ENCODE results near the gene ANKRD33B.
A peak's percentile ranks its signal among the peaks of the same experiment; 100 is the strongest.
"Not testable (repeated sequence)": the region's sequence is repeated elsewhere in the genome, so short reads cannot be mapped to it uniquely, and the experiment has no call there.

ANKRD33B gene

DNA sequence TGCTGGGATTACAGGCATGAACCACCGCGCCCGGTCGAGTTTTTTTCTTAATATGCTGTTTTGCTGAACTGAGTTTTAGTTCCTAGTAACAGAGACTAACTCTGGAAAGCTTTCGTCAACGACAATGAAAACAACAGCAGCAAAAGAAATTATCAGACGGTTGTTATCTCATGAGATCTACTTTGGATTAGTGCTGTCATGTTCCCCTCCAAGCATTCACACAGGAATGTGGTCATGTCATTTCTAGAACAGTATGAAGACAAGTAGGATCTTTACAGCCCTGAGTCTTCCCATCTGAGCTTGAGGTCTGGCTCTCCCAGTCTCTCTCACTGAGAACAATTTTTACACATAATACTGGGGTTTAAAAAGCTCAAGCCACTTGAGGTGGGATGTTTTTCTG, 4.0 kb upstream of the ANKRD33B start:
- no peak for DNase-seq

DNA sequence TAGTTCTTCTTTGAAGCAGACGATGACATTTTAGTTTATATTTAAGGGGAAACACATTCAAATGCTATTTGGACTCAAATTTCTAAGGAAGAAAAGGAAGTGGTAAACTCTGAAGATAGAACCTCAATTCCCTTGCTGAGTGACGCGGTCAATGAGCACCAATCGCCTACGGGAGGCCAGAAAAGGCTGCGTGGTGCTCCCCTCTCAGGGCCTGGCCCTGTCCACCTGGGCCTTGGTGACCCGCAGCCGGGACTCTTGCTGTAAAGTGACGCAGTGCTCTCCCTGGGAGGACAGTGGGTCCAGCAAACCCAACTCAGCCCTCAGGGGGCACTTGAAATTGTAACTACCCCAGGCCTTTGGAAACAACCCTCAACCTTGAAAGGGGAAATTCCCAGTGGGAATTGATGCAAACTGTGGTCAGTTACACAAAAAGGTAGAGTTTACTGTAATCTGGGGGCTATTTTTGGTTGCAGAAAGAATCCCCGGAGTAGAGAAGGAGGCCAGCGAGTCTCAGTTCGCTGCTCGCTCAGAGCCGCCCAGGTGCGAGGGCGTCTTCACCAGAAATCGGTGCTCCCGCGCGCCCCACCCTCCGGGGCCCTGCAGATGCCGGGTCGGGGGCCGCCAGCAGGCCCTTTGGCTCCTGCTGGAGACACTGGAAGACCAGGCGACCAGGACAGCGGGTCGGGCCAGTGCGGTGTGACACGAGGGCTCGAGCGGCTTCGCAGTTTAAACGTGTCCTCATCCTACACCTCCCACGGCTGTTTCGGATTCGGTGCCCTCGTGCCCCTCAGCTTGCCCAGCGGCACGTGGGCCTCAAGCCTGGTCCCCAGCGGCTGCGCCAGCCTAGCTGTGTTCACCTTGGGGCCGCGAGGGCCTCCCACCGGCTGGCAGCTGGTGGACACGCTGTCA, 1.4 kb upstream of the ANKRD33B start:
- DNase-seq, result no peak

DNA sequence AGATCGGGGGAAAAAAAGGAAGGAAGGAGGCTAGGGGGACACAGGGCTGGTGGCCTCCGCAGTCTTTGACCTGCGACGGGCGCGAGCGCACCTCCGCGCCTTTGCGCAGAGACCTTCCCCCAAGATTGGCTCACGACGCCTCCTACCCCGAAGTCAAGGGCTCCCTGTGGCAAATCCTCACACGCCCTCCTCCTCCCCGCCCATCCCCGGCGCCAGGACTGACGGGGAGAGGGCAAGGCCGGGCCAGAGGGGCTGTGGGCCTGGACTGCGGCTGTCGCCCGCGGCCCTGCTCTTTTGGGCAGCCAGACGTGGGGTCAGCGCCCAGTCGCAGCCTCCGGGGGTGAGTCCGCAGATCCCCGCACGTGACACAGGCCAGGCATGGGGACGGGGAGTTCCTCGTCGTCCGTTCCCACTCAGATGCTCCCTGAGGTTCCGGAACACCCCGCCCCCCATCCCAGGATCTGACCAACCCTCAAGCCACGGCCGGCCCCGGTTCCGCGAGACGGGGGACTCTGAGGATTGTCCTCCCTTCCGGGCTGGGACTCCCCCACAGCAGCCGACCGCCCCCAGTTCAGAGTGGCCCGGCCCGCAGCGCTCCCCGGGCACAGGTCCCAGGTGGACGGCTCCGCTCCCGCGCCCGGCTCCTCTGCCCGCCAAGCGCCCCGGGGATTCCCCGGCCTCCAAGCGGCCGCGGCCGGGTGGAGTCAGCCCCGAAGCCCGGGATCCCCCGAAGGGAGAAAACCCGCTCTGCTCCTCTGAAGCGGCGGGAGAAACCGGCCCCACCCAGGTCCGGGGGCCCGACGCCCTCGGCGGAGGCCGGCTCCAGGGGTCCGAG, 543 bp upstream of the ANKRD33B start:
- peak; percentile 39 to 48 for DNase-seq

DNA sequence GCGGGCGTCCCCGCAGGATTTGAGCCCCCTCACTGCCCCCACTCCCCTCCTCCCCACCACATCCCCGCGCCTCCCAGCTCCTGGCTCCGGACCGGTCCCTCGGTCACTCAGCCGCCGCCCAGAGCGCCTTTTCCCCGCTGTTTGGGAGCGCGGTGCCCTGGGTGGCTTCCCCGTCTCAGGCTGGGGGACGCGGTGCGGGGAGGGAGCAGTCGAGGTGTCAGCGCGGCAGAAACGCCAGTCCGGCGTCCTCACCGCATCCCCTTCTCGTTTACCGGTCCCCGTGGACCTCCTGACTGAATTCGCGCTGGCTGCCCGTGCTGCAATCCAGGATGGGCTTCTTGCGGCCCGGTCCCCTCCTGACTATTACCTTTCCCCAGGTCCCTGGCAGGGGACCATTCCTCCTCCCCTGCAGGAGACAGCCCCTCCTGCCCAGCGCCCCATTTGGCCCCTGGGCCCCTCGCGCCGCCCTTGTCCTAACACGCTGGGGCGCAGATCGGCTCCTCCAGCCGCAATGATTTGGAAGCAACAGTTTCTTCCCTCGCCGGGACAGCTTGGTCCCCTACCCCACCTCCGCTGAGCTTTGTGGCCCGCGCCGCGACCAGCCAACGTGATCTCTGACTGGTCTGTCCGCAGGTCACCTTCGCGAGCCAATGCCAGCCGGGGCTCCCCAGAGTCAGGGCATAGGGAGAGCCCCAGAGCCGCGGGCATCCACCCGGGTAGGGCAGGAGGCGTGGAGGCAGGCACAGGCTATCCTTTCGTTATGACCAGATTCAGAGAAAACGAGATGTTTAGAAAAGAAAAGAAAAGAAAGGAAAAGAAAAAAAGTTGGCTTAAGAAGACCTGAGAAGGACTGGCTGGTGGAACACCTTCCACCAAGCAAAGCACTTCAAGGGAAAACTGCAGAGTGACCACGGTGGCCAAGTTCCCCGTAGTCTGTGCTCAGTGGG, 1.2 kb downstream of the ANKRD33B start:
- DNase-seq, result peak in 1 of 2 donors; percentile 3

DNA sequence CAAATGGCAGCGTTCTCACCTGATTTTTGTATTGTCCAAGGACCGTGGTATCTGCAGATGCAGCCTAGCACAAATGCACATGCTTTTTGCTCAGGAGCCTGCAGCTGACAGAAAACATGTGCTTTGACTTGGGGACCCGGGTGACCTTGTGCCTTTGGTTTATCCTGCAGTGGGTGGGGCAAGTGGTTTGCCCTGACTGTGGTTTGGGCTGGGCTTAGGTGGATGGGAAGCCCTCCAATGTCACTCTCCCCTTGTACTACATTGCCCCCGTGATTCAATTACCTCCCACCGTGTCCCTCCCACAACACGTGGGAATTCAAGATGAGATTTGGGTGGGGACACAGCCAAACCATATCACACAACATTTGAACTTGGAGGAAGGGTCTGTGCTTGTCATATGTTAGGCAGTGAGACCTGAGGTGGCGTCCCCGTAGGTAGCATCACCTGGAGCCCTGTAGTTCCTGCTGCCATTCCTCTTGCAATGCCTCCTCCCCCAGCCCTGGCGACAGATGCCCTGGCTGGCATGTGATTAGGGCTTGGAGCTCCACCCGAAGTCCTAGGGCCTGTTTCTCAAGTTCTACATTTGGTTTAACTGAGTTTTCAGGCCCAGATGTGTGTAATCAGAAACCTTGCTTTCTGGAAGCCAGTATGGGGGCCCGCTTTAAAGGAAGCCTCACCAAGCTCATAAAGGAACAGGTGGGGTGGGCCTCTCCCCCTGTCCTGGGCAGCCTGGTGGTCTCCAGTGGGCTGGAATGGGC, 2.1 kb downstream of the ANKRD33B start:
- no peak for DNase-seq

DNA sequence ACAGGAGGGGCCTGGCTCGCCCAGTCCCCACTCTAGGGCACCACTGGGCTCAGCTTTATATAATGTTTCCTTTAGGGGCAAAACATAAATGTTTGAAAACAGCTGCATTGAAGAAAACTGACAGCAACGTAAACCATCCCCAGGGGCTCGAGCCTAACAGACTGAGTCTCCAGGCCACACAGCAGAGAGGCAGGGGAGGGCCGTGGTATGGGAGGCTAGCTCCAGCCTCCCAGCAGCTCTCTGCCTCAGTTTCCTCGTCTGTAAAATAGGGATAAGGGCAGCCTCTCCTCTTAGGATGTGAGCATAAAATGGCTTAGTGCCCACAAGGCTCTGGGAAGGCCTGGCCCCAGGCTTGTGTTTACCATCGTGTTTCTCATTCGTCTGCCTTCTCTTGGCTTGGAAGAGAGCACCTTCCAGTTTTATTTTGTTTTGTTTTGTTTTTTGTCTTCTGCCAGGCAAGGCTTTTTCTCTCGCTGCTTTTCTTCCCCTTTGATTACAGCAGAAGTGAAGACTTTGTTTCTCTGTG, 2.7 kb downstream of the ANKRD33B start:
- no peak for DNase-seq

DNA sequence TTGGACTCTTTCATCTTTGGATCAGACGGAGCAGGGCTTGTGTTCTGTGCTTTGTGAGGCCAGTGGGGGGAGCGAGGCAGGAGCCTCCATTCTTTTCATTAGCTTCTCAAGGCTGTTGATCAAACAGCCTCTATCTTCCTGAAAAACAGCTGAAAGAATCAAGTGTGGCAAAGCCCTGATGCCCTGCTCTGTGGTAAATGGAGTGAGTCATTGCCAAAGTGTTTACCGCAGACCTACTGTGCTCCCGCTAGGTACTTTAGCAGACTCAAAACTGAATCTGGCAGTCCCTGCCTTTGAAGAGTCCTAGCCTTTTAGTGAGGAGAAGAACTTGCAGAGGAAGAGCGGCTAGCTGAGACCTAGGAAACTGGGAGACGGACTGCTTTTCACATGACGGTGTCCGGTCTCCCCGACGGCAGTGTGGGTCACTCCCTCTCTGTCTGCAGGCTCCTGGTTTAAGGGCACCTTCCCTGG, 3.3 kb downstream of the ANKRD33B start:
- DNase-seq, result no peak

DNA sequence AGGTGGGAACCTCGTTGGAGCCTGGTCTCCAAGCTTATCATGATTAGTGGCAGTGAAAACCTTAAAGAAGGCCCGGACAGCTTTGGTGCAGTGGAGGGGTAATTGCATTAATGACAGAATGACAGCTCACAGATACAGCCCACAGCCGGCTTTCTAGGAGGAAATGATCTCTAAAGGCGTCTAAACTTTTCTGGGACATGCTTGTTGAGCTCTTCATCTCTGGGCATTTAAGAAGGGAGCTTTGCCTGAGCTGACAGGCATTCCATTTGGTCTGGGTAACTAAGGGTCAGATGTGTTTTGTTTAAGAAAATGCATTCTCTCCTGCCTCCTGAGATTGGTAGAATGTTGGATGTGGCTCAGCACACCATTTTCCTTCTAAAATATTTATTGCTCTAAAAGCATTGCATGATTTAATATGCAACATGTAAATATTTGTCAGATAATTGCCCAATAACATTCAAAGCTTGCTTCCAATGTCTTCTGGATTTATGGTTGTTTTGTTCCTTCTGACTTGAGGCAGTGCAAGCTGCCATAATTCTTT, 4.0 kb downstream of the ANKRD33B start:
- DNase-seq, result no peak

DNA sequence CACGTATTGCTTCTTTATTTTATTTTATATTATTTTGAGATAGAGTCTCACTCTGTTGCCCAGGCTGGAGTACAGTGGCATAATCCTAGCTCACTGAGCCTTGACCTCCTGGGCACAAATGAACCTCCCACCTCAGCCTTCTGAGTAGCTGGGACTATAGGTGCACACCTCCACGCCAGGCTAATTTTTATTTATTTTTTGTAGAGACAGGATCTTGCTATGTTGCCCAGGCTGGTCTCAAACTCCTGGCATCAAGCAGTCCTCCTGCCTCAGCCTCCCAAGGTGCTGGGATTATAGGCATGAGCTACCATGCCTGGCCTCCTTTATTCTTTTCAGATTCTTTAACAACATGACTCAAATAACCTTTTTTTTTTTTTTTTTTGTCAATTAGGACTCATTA, 6.7 kb downstream of the ANKRD33B start:
- not testable (repeated sequence) for DNase-seq

DNA sequence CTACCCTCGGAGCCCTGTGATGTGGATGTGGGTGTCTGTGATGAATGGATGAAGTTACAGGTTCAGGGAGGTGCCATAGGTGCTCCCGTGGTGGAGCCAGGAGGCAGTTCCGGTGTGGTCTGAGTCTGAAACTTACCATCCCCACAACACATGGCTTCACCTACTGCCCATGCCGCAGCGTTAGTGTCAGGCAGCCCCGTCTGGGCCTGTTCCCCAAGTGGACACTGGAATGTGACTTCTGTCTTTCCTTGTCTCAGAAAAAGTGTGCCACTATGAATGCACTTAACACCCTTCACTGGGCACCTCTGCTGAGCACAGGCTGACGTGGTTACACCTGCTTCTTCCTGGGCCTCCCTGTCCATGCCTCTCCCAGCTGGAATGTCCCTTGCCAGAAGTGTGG, 8.6 kb downstream of the ANKRD33B start:
- DNase-seq, result no peak

DNA sequence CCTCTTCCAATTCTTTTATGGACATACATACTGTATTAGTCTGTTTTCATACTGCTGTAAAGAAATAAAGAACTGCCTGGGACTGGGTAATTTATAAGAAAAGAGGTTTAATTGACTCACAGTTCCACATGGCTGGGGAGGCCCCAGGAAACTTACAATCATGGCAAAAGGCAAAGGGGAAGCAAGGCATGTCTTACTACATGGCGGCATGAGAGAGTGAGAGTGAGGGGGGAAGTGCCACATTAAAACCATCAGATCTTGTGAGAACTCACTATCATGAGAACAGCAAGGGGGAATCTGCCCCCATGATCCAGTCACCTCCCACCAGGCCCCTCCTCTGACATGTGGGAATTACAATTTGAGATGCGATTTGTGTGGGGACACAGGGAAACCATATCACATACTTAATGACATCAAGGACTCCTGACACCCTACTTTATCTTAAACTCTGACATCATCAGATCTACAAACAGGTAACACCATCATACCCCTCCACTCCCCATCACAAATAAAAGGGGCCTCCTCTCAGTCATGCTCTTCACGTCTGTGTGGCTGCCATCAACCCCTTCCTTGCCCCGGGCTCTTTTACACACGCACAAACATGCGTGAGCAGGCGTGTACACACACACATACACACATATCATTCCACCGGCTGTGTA, 9.7 kb downstream of the ANKRD33B start:
- no peak for DNase-seq

DNA sequence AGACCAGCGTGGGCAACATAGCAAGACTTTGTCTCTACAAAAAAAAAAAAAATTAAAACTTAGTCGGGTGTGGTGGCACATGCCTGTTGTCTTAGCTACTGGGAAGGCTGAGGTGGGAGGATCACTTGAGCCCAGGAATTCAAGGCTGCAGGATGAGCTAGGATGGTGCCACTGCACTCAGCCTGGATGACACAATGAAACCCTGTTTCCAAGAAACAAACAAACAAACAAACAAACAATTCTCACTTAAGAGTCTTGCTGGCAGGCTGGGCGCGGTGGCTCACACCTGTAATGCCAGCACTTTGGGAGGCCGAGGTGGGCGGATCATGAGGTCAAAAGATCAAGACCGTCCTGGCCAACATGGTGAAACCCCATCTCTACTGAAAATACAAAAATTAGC, 11.0 kb downstream of the ANKRD33B start:
- DNase-seq, result not testable (repeated sequence)

DNA sequence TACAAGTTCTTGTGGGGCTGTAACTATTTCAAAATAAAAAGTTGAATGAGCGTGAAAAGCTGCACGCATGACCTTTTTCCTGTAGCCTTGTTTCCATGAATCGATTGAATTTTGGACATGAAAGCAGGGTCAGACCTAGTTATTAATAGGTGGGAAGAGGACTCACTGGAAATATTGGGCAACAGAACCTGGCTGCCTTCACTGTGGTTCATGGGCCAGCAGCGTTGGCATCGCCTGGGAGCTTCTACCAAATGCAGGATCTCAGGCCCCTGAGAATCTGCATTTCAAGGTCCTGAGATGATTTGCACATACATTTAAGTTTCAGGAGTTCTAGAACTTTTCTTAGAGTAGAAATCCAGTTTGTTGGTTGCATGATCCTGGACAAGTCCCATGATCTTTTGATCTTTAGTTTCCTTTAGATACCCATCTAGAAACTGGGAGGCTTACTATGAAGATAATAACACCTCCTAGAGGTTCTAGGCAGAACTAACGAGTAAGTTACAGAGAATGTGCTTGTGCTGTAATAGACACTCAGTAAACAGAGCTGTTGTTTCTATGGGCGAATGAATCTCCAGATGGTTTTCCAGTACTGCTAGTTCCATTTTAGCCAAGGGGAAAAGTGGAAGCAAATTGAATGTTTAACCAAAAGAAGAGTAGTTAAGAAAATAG, 12.4 kb downstream of the ANKRD33B start:
- DNase-seq, result no peak

DNA sequence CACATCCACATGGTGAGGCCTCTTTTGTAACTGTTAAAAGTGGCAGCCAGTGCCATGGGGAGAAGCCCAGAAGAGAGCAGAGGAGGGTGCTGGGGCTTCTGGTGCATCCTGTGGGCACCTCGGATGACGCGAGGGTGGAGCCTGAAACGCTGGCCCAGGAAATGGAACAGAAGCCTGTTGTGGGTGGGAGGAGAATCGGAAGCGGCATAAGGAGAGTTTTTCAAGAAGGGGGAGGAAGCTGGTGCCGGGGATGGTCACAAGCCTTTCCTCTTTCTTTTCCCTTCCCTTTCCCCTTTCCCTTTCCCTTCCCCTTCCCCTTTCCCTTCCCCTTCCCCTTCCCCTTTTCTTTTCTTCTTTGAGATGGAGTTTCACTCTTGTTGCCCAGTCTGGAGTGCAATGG, 12.9 kb downstream of the ANKRD33B start:
- no peak for DNase-seq

DNA sequence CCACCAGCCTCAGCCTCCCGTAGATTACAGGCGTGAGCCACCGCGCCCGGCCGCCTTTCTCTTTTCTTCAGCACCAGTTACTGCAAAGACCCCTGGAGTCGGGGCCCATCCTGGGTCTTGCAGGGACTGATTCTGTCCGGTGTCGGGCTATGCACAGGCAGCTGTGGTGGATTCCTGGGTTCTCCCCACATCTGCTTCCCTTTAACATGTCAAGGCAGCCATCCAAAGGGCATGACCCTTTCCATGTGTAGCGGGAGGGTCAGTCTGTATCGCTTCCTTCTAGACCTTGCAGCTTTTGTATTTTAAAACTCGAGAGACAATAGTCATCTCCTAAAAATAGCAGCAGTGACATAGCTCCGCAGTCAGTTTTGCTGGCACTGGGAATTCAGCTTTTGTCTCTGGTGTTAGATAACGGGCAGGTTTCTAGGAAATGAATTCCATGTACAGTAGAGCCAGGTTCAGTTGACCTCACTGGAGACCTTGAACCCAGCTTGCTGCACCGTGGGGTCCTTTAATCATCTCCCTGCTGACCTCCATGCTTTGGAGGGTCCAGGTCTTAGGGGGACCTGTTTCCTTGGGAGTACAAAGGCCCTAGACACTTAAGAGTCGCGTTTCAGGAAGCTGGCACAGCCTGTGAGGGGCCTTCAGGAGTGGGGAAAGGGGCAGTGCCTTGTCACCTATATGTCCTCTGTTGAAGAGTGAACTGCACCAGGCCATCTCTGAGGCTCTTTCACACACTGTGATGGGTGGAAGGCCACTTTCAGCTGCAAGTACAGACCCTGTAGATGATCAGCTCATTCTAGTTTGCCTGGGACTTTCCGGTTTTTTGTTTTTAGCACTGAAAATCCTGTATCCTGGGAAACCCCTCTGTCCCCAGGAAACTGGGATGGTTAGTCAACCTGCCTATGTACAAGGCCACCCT, 13.8 kb downstream of the ANKRD33B start:
- DNase-seq, result no peak

DNA sequence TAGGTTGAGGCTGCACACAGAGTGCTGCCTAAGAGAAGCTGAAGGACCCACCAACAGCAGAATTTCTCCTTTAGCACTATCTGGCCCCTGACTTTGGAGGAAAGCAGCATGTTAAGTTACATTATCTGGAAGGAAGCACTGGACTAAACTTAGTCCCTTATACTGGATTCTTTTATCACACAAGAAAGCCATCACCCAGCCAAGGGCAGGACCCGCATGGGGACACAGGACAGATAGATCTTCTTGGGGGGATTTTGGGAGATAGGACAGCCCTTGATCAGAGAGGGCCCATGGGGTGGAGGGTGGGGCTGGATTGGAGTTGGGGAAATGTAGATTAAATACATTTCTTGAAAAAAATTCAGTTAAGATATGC, 14.4 kb downstream of the ANKRD33B start:
- DNase-seq, result no peak

DNA sequence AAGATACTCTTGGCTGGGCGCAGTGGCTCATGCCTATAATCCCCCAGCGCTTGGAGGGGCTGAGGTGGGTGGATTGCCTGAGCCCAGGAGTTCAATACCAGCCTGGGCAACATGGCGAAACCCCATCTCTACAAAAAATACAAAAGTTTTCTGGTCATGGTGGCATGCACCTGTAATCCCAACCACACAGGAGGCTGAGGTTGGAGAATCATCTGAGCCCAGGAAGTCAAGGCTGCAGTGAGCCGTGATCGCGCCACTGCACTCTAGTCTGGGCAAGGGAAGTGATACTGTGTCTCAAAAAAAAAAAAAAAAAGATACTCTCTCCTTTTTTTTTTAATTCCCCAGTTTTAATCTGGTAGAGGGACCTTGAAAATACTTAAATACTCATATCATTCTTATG, 15.0 kb downstream of the ANKRD33B start:
- DNase-seq, result no peak

DNA sequence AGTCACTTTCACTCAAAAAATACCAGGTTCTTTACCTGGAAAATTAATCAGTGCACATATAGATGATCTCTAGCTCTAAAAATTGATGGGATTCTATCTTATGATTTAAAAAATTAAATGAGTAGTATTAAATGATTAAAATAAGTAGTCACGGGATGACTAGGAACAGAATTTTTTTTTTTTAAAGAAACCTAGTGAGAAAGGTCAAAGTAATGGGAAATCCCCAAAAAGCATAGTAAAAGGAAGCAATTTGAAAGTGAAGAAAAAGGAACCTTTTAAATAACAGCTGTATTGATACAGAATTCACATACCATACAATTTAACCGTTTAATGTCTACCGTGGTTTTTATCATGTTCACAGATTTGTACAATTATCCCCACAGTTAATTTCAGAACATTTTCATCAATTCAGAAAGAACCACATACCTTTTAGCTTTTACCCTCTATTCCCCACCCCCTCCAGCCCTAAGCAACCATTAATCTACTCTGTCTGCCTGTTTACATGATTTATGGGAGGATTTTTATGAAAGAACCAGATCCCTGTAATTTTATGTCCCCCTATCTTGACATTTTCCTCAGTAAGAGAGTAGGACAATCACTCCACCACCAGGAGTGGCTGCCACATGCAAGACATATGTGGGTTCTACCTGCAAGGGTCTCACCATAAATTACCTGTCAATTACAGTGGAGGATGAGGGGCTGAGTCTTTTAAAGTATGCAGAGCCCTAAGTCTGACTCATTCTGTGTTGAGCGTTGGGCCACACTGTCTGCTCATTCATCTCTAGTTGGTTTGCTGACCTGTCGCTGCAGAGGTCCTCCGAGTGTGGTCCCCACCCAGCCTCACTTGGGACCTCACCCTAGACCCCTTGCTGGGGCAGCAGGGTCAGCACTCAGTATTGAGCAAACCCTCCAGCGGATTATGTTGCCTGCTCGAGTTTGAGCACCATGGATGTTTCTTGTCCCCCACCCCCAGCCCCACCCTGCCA, 16.0 kb downstream of the ANKRD33B start:
- DNase-seq, result no peak
